Measurements from ENCODE around the gene WASF3.

Gene WASF3, protein sequence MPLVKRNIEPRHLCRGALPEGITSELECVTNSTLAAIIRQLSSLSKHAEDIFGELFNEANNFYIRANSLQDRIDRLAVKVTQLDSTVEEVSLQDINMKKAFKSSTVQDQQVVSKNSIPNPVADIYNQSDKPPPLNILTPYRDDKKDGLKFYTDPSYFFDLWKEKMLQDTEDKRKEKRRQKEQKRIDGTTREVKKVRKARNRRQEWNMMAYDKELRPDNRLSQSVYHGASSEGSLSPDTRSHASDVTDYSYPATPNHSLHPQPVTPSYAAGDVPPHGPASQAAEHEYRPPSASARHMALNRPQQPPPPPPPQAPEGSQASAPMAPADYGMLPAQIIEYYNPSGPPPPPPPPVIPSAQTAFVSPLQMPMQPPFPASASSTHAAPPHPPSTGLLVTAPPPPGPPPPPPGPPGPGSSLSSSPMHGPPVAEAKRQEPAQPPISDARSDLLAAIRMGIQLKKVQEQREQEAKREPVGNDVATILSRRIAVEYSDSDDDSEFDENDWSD

DNA sequence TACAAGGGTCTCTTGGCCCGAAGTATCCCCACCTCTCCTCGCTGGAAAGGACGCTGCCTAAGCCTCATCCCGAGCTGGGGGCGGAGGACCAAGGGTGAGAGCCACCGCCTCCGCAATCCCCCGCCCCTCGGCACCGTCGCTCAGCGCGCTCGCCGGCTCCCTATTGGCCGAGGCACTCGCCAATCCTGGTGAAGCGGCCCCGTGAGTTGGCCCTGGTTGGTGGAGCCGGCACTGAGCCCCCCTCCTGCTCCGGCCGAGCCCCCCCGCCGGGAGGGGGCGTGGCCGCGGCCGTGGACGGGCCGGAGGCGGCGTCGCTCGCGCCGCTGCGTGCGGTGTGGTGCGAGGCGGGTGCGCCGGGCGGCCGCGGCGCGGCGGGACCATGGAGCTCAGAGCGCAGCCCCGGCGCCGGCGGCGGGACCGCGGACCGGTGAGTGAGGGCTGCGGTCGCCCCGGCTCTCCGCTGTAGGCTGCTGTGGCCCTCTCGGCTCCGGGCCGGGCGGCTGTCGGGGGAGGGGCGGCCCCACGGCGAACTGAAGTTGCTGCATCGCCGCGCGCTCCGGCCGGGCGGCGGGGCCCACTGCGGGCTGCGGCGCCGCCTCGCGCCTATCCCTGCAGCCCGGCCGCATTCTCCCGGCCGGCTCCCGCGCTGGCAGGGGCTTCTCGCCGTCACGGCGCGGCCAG lies at the start of gene WASF3:
Gene WASF3 (plus strand): TSS at position 291 of the 681 bp plus-strand sequence. CDS start 84,588 bp downstream, outside the sequence.
- TF ChIP-seq JUND (IDR thresholded peaks at IDR 0.05; ENCODE audit: low read depth), result no peak
- in situ Hi-C loops (cut with HindIII; ENCODE audit: low pct_unique_long_range_greater_than_20kb, low sequenced_read_pairs), result no loop called here
- DNase-seq (ENCODE audit: low read depth in 1 of 2, low spot score in 1 of 2), result no peak

DNA sequence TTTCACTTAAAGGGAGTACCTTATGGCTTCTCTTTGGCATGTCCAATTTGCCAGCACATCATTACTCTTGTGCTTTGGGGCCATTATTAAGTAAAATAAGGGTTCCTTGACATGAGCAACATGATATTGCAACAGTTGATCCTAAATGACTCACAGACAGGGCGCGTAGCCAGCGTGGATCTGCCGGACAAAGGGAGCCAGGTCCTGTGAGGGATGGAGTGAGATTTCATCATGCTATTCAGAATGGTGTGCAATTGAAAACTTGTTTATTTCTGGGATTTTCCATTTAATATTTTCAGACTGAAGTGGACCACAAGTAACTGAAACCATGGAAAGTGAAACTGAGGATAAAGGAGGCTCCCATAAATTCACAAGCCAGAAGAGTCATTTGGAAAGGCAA lies 48.6 kb upstream of the WASF3 start:
- in situ Hi-C loops (cut with HindIII; ENCODE audit: low pct_unique_long_range_greater_than_20kb, low sequenced_read_pairs), result no loop called here
- no peak for DNase-seq (ENCODE audit: low read depth in 1 of 2, low spot score in 1 of 2)
- no peak for TF ChIP-seq JUND (IDR thresholded peaks at IDR 0.05; ENCODE audit: low read depth)

DNA sequence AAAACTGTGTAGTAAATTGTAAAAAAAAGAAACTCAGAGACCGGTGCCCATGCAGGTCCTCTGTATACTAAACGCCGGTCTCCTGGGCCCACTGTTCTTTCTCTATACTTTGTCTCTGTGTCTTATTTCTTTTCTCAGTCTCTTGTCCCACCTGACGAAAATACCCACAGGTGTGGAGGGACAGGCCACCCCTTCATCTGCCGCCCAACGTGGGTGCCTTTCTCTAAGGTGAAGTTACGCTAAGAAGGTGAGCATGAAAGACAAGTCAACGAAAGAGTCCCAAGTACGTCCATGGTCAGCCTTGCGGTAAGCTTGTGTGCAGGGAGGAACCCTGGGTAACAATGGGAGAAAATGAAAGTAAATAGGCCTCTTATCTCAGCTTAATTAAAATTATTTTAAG lies 48.0 kb upstream of the WASF3 start:
- in situ Hi-C loops (cut with HindIII; ENCODE audit: low pct_unique_long_range_greater_than_20kb, low sequenced_read_pairs), result no loop called here
- TF ChIP-seq JUND (IDR thresholded peaks at IDR 0.05; ENCODE audit: low read depth), result no peak
- DNase-seq (ENCODE audit: low read depth in 1 of 2, low spot score in 1 of 2), result no peak

DNA sequence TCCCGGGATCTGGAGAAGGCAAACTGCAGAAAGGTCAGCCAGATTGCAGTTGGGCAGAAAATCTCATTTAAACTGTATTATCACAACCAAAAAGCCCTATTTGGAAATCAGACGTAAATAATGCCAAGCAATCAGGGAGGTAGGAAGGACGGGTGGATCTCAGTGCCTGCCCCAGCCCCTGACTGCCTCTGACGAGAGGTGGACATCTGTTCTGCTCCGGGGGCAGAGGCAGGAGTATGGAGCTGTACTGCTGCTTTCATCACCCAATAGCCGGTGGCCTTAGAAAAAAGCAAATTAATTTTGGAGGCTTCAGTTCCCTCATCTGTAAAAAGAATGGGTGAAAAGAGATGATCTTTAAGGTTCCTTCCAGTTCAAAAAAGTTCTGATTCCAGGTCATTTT lies 43.6 kb upstream of the WASF3 start:
- TF ChIP-seq JUND (IDR thresholded peaks at IDR 0.05; ENCODE audit: low read depth), result no peak
- no peak for DNase-seq (ENCODE audit: low read depth in 1 of 2, low spot score in 1 of 2)
- in situ Hi-C loops (cut with HindIII; ENCODE audit: low pct_unique_long_range_greater_than_20kb, low sequenced_read_pairs), result no loop called here

DNA sequence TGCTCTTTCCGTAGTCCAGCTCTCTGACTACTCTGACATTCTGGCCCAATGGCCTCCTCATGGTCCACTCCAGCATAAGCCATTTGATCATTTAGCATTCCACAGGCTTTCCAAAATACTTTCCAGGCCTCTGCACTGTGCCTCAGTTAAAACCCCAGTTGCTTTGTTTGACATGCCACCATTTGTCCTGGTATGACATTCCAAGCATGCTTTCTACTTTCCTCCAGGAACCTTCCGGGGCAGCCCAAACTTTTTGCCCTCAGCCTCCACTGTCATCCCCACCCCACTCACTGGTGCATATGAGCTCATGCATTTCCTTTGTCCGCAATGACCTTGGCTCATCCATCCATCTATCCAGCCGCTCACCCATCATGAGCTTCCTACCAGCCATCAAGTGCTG lies 41.8 kb upstream of the WASF3 start:
- in situ Hi-C loops (cut with HindIII; ENCODE audit: low pct_unique_long_range_greater_than_20kb, low sequenced_read_pairs), result no loop called here
- no peak for DNase-seq (ENCODE audit: low read depth in 1 of 2, low spot score in 1 of 2)
- TF ChIP-seq JUND (IDR thresholded peaks at IDR 0.05; ENCODE audit: low read depth), result no peak

DNA sequence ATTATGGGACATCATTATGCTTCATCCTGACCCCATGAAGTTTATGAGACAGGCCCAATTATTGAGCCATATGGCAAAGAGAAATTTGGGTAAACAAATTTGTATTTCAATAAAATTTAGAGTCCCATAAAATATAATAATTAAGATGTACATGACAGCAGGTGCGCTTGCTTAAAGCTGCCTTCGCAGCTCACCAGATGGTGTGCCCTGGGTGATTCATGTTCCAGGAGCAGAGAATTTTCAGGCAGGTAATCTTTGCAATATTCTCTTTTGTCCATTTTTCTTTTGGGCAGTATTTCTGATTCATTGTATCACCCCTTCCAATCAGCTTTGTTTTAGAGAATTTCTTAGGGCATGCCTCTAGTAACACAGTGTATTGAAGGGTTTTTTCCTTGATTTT lies 39.5 kb upstream of the WASF3 start:
- in situ Hi-C loops (cut with HindIII; ENCODE audit: low pct_unique_long_range_greater_than_20kb, low sequenced_read_pairs), result no loop called here
- no peak for DNase-seq (ENCODE audit: low read depth in 1 of 2, low spot score in 1 of 2)
- no peak for TF ChIP-seq JUND (IDR thresholded peaks at IDR 0.05; ENCODE audit: low read depth)

DNA sequence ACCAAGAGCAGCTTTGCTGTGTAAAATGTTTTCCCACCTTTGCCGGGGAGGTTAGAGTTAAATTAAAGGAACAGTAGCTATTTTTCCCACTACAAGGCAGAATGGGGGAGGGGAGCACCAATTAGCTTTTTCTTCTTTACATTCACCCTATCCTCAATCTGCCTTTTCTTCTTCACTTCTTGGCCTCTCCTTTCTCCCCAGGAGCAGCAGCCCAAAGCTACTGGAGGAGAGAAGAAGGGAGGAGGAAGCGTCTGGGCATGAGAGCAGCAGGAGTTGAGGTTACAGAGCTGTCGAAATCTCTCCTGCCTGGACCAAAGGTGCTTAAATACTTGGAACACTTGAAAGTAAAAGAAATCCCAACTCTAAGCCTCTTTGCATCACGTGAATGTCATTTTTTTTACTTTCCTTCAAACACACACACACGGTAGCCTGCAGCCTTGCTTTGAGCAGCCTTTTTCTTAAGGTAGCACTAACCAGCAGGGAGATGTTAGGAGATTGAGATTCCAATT lies 39.0 kb upstream of the WASF3 start:
- TF ChIP-seq JUND (IDR thresholded peaks at IDR 0.05; ENCODE audit: low read depth), result no peak
- in situ Hi-C loops (cut with HindIII; ENCODE audit: low pct_unique_long_range_greater_than_20kb, low sequenced_read_pairs), result no loop called here
- no peak for DNase-seq (ENCODE audit: low read depth in 1 of 2, low spot score in 1 of 2)

DNA sequence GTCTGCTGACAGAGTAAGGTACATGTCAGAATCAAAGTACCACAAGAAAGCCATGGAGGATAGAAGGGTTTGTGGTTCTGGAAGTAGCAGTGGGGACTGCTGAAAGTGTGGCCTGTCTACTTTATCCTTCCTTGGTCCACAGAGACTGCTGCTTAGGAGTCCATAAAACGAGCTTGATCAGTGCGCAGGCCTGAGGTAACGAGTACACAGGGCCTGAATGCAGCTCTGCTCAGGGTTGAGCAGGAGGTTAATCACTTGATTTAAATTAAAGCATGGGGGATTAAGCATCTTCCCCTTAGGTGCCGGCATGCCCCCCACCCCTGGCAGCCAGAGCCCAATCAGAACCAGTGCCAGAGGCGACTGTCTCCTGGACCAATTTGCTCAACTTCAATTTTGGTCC lies 34.9 kb upstream of the WASF3 start:
- in situ Hi-C loops (cut with HindIII; ENCODE audit: low pct_unique_long_range_greater_than_20kb, low sequenced_read_pairs), result no loop called here
- TF ChIP-seq JUND (IDR thresholded peaks at IDR 0.05; ENCODE audit: low read depth), result no peak
- DNase-seq (ENCODE audit: low read depth in 1 of 2, low spot score in 1 of 2), result no peak

DNA sequence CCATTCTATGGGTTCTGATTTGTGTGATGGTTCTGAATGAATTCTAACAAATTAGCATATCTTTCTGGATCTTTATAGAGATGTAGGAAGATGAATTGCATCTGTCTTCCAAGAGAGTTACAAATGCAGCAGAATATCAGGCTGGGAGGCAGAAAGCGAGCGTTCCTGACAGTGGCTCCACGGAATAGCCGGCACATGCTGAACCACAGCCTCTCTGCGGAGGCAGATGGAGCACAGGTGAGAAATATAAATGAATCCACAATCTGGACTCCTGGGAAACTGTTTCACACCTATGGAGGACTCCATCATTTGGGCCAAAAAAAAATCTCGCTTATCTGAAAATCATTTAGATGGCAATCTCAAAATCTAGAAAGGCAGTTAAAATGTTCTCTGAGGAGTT lies 34.5 kb upstream of the WASF3 start:
- in situ Hi-C loops (cut with HindIII; ENCODE audit: low pct_unique_long_range_greater_than_20kb, low sequenced_read_pairs), result no loop called here
- TF ChIP-seq JUND (IDR thresholded peaks at IDR 0.05; ENCODE audit: low read depth), result no peak
- DNase-seq (ENCODE audit: low read depth in 1 of 2, low spot score in 1 of 2), result no peak

DNA sequence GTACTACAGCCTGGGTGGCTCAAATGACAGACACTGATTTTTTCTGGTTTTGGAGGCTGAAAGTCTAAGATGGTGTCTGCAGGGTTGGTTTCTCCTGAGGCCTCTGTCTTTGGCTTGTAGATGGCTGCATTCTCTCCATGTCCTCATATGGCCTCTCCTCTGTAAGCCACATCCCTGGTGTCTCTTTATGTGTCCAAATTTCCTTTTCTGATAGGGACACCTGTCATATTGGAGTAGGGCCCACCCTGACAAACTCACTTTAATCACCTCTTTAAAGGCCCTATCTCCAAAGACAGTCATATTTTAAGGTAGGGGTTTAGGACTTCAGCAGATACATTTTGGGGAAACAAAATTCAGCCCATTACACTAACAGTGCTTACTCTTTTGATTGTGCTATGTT lies 32.0 kb upstream of the WASF3 start:
- DNase-seq (ENCODE audit: low read depth in 1 of 2, low spot score in 1 of 2), result no peak
- TF ChIP-seq JUND (IDR thresholded peaks at IDR 0.05; ENCODE audit: low read depth), result no peak
- in situ Hi-C loops (cut with HindIII; ENCODE audit: low pct_unique_long_range_greater_than_20kb, low sequenced_read_pairs), result no loop called here

DNA sequence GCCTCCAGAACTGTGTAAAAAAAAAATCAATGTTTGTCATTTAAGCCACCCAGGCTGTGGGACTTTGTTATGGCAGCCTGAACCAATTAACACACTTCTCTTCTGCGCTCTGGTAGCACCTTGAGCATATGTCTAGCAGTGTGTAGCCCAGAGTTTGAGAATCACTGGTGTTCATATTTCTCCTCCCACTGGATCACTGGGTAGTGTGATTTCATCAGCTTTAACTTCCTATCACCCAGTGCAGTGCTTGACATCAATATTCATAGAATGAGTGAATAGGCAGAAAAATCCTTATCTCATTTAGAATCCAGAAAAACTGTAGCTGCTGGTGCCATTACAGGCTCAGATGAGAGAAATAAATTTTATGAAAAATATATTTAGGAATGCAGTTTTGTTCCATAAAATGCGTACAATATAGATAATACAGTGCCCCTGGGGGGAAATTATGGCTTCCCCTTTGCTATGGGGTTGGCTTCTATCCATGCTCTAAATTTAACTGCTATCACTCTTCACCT lies 30.7 kb upstream of the WASF3 start:
- no peak for TF ChIP-seq JUND (IDR thresholded peaks at IDR 0.05; ENCODE audit: low read depth)
- in situ Hi-C loops (cut with HindIII; ENCODE audit: low pct_unique_long_range_greater_than_20kb, low sequenced_read_pairs), result no loop called here
- DNase-seq (ENCODE audit: low read depth in 1 of 2, low spot score in 1 of 2), result no peak

DNA sequence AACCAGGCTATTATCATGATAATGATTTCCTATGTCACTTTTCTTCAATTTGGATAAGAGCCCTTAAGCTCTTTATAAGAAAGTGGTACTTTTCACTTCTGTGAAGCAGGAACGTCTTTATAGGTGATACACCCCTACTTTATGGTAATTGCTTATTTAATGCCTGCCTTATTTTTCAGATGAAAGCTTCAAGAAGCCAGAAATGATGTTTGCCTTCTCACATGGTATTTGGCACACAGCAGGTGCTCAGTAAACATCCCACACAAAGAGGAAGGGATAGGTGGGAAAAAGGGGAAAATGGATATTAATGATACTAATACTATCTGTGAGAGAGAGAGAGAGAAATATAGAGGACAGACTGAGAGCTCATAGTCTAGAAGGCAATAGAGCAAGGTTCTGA lies 29.0 kb upstream of the WASF3 start:
- no peak for TF ChIP-seq JUND (IDR thresholded peaks at IDR 0.05; ENCODE audit: low read depth)
- in situ Hi-C loops (cut with HindIII; ENCODE audit: low pct_unique_long_range_greater_than_20kb, low sequenced_read_pairs), result no loop called here
- DNase-seq (ENCODE audit: low read depth in 1 of 2, low spot score in 1 of 2), result no peak

DNA sequence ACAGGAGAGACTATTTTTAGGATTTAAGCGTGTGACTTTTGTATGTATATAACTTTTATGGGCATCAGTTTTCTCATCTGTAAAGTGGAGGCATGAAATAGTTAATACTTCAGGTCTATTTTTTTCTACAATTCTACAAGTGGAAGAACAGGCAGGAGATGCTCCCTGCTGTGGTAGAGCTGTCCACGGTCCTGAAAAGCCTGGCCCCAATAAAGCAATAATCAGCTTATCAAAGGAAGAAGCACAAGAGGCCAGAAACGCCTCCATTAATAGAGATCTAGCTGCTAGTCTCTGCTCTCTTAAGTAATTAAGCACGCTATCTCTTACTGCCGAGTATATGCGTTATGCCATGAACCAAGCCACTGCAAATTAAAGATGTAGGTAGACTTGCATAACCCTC lies 28.0 kb upstream of the WASF3 start:
- peak; percentile 42 to 64 for DNase-seq (ENCODE audit: low read depth in 1 of 2, low spot score in 1 of 2)
- in situ Hi-C loops (cut with HindIII; ENCODE audit: low pct_unique_long_range_greater_than_20kb, low sequenced_read_pairs), result no loop called here
- TF ChIP-seq JUND (IDR thresholded peaks at IDR 0.05; ENCODE audit: low read depth), result no peak

Data from T47D (cell line).